ENCODE measurements around the gene ICE2.

DNA sequence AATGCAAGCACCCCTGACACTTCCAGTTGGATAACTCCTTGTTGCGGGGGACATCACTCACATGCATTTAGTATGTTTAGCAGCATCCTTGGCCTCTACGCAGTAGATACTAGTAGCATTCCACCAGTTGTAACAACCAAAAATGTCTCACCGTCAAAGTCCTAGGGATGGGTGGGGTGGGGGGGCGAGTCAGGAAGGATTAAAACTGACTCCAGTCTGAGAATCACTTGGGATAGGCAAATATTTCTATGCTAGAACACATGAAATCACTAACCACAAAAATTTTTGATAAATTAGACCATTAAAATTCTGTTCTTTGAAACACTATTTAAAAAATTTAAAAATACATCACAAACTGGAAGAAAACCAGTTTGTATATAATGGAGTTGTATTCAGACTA, 18.0 kb downstream of the ICE2 start:
- TF ChIP-seq POLR2A (IDR thresholded peaks at IDR 0.05; ENCODE audit: borderline replicate concordance, extremely low read depth, insufficient read depth, insufficient read length) (no peak), EGR1 (IDR thresholded peaks at IDR 0.05; ENCODE audit: low read depth) (no peak), ZNF274 (IDR thresholded peaks at IDR 0.05; ENCODE audit: low read depth, low read length) (no peak), SIN3A (IDR thresholded peaks at IDR 0.05; ENCODE audit: low read depth) (no peak)
- TF ChIP-seq, protein P1, sequence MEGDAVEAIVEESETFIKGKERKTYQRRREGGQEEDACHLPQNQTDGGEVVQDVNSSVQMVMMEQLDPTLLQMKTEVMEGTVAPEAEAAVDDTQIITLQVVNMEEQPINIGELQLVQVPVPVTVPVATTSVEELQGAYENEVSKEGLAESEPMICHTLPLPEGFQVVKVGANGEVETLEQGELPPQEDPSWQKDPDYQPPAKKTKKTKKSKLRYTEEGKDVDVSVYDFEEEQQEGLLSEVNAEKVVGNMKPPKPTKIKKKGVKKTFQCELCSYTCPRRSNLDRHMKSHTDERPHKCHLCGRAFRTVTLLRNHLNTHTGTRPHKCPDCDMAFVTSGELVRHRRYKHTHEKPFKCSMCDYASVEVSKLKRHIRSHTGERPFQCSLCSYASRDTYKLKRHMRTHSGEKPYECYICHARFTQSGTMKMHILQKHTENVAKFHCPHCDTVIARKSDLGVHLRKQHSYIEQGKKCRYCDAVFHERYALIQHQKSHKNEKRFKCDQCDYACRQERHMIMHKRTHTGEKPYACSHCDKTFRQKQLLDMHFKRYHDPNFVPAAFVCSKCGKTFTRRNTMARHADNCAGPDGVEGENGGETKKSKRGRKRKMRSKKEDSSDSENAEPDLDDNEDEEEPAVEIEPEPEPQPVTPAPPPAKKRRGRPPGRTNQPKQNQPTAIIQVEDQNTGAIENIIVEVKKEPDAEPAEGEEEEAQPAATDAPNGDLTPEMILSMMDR (IDR thresholded peaks at IDR 0.05 in 2 of 3, conservative IDR thresholded peaks at IDR 0.05 in 1 of 3; ENCODE audit: borderline replicate concordance in 1 of 3, insufficient read depth in 1 of 3, low read depth in 2 of 3, low read length in 2 of 3) = no peak

Measured in HCT116 (cell line).